OCI-LY3 (cell line): ENCODE measurements around the gene SREK1.

Source experiments
- H2AFZ ChIP-seq: fragments of 200-600, 300-600 bp; shearing (Covaris generic); 2 replicates; pipeline ENCODE4 v1.6.0; 2014; ENCODE audit warnings: antibody characterized with exemption, low read depth, low read length
- H3K27ac ChIP-seq: fragments of 200-600, 300-600 bp; sonication (generic); 2 replicates; pipeline ENCODE4 v1.5.1; 2014; ENCODE audit warnings: mild to moderate bottlenecking, low read length, moderate library complexity, mixed read lengths
- H3K27me3 ChIP-seq: fragments of 200-600, 300-600 bp; sonication (generic); 2 replicates; pipeline ENCODE4 v1.6.1; 2014; ENCODE audit warnings: low read depth, low read length, mixed read lengths
- H3K36me3 ChIP-seq: fragments of 200-600, 300-600 bp; sonication (generic); replicated peaks from 2 replicates; pipeline ENCODE3; 2014; ENCODE audit warnings: low read depth, low read length, mixed read lengths
- H3K4me1 ChIP-seq: fragments of 300-600, 200-600 bp; sonication (generic); 2 replicates; pipeline ENCODE4 v1.6.1; 2014; ENCODE audit warnings: low read length, mixed read lengths
- H3K4me2 ChIP-seq: fragments of 200-600, 300-600 bp; sonication (generic); 2 replicates; pipeline ENCODE4 v1.6.1; 2014; ENCODE audit warnings: low read length, mixed read lengths
- H3K4me3 ChIP-seq: fragments of 300-600, 200-600 bp; sonication (generic); 2 replicates; pipeline ENCODE4 v1.5.1; 2014; ENCODE audit warnings: antibody characterized with exemption, mild to moderate bottlenecking, low read length, moderate library complexity
- H3K79me2 ChIP-seq: fragments of 300-600, 200-600 bp; shearing (Covaris generic); 2 replicates; pipeline ENCODE4 v1.6.1; 2014; ENCODE audit warnings: mild to moderate bottlenecking, low read length, mixed read lengths
- H3K9ac ChIP-seq: fragments of 300-600, 200-600 bp; shearing (Covaris generic); 2 replicates; pipeline ENCODE4 v1.6.0; 2014; ENCODE audit warnings: mild to moderate bottlenecking, low read length, moderate library complexity
- H3K9me3 ChIP-seq: fragments of 200-600, 300-600 bp; shearing (Covaris generic); 2 replicates; pipeline ENCODE4 v1.6.1; 2014; ENCODE audit warnings: low read length, mixed read lengths; ENCODE audit not compliant: insufficient read depth
- H4K20me1 ChIP-seq: fragments of 200-600, 300-600 bp; sonication (generic); 2 replicates; pipeline ENCODE4 v1.6.1; 2016; ENCODE audit warnings: low read length, mixed read lengths; ENCODE audit not compliant: insufficient read depth
- CTCF ChIP-seq: fragments of 200-600, 300-600 bp; sonication (generic); IDR thresholded peaks from 2 replicates; pipeline ENCODE4 v1.5.1; 2014; ENCODE audit warnings: antibody characterized with exemption, low read length, low read depth
- EZH2phosphoT487 ChIP-seq: fragments of 200-600 bp; shearing (Covaris generic); IDR thresholded peaks from 2 replicates; pipeline ENCODE4 v1.6.1; 2018; ENCODE audit warnings: antibody characterized with exemption, mixed run types, low read depth

Gene SREK1

GRCh38 chr5:66207800-66208561 lies 63.9 kb downstream of the SREK1 start:
- Histone ChIP-seq H3K27me3 (no peaks in the 10 kb centered on the region), H3K9ac (no peak overlapping the region), H3K79me2 (no peaks in the 10 kb centered on the region), H2AFZ (no peak overlapping the region), H4K20me1 (no peaks in the 10 kb centered on the region), H3K9me3 (no peaks in the 10 kb centered on the region), H3K4me2 (no peak overlapping the region), H3K4me3 (no peak overlapping the region), H3K36me3 (no peaks in the 10 kb centered on the region), H3K27ac (no peak overlapping the region), H3K4me1 (no peaks in the 10 kb centered on the region)
- TF ChIP-seq CTCF (no peak), EZH2phosphoT487 (no peak)

GRCh38 chr5:66209350-66209749 lies 65.2 kb downstream of the SREK1 start:
- H3K27me3 ChIP-seq: no peaks in the 10 kb centered on the region
- H3K36me3 ChIP-seq: no peaks in the 10 kb centered on the region
- H3K27ac ChIP-seq: no peak overlapping the region
- H3K4me2 ChIP-seq: no peak overlapping the region
- no peak overlapping the region for H3K4me3 ChIP-seq
- no peaks in the 10 kb centered on the region for H4K20me1 ChIP-seq
- H2AFZ ChIP-seq: no peak overlapping the region
- no peaks in the 10 kb centered on the region for H3K9me3 ChIP-seq
- H3K79me2 ChIP-seq: no peaks in the 10 kb centered on the region
- no peak overlapping the region for H3K9ac ChIP-seq
- no peaks in the 10 kb centered on the region for H3K4me1 ChIP-seq
- TF ChIP-seq EZH2phosphoT487: no peak
- TF ChIP-seq CTCF: peak; percentile 17

GRCh38 chr5:66209794-66210193 lies 65.7 kb downstream of the SREK1 start:
- Histone ChIP-seq H3K27me3 (no peaks in the 10 kb centered on the region), H3K9me3 (no peaks in the 10 kb centered on the region), H3K4me1 (no peaks in the 10 kb centered on the region), H3K4me3 (no peak overlapping the region), H2AFZ (no peak overlapping the region), H3K9ac (no peak overlapping the region), H3K36me3 (no peaks in the 10 kb centered on the region), H3K27ac (no peak overlapping the region), H3K4me2 (no peak overlapping the region), H3K79me2 (no peaks in the 10 kb centered on the region), H4K20me1 (no peaks in the 10 kb centered on the region)
- TF ChIP-seq CTCF (no peak), EZH2phosphoT487 (no peak)

GRCh38 chr5:66213533-66213932 lies 69.4 kb downstream of the SREK1 start:
- H3K27ac ChIP-seq: no peak overlapping the region
- no peak overlapping the region for H3K9ac ChIP-seq

More at GRCh38 chr5:66213533-66213932, 69.4 kb downstream of the SREK1 start:
- Histone ChIP-seq H3K27me3 (no peaks in the 10 kb centered on the region), H3K36me3 (no peaks in the 10 kb centered on the region), H3K4me3 (no peak overlapping the region), H3K79me2 (no peaks in the 10 kb centered on the region), H3K4me2 (no peak overlapping the region), H3K4me1 (no peaks in the 10 kb centered on the region), H2AFZ (no peak overlapping the region), H4K20me1 (no peaks in the 10 kb centered on the region), H3K9me3 (no peaks in the 10 kb centered on the region)
- TF ChIP-seq EZH2phosphoT487 (no peak), CTCF (no peak)
